HG02571 (cell line): ENCODE data around the gene C6orf132.
"Not testable (repeated sequence)": the region's sequence is repeated elsewhere in the genome, so short reads cannot be mapped to it uniquely, and the experiment has no call there.

ENCODE experiments used
- ATAC-seq: cut with Tn5 transposase; IDR thresholded peaks from one replicate; pipeline ENCODE4 v1.9.1; 2021; ENCODE audit warnings: mild to moderate bottlenecking, moderate library complexity; ENCODE audit not compliant: unreplicated experiment

C6orf132 gene

GRCh38 chr6:42163981-42164380 lies 21.6 kb upstream of the C6orf132 start:
- no peak for ATAC-seq

GRCh38 chr6:42162812-42163211 lies 20.4 kb upstream of the C6orf132 start:
- no peak for ATAC-seq

- ATAC-seq: no peak
Measured at GRCh38 chr6:42162384-42162783, 20.0 kb upstream of the C6orf132 start.

GRCh38 chr6:42159431-42160024 lies 17.1 kb upstream of the C6orf132 start:
- no peak for ATAC-seq

GRCh38 chr6:42158631-42159030 lies 16.2 kb upstream of the C6orf132 start:
- no peak for ATAC-seq

- no peak for ATAC-seq
Measured at GRCh38 chr6:42158011-42158410, 15.6 kb upstream of the C6orf132 start.

GRCh38 chr6:42156638-42157037 lies 14.2 kb upstream of the C6orf132 start:
- ATAC-seq: no peak

- no peak for ATAC-seq
Measured at GRCh38 chr6:42155293-42155692, 12.9 kb upstream of the C6orf132 start.

- ATAC-seq: no peak
Measured at GRCh38 chr6:42154461-42155209, 12.2 kb upstream of the C6orf132 start.

GRCh38 chr6:42153921-42154320 lies 11.5 kb upstream of the C6orf132 start:
- no peak for ATAC-seq

- ATAC-seq: not testable (repeated sequence)
Measured at GRCh38 chr6:42152528-42153213, 10.3 kb upstream of the C6orf132 start.

- ATAC-seq: no peak
Measured at GRCh38 chr6:42152024-42152423, 9.6 kb upstream of the C6orf132 start.

GRCh38 chr6:42150254-42150653 lies 7.8 kb upstream of the C6orf132 start:
- no peak for ATAC-seq

GRCh38 chr6:42148058-42148457 lies 5.6 kb upstream of the C6orf132 start:
- ATAC-seq: no peak

- no peak for ATAC-seq
Measured at GRCh38 chr6:42147138-42147562, 4.7 kb upstream of the C6orf132 start.

GRCh38 chr6:42141603-42142117 lies 760 bp downstream of the C6orf132 start:
- ATAC-seq: no peak

- ATAC-seq: no peak
Measured at GRCh38 chr6:42140756-42141602, 1.4 kb downstream of the C6orf132 start.

- no peak for ATAC-seq
Measured at GRCh38 chr6:42140032-42140431, 2.4 kb downstream of the C6orf132 start.

- no peak for ATAC-seq
Measured at GRCh38 chr6:42138630-42139619, 3.5 kb downstream of the C6orf132 start.

- ATAC-seq: no peak
Measured at GRCh38 chr6:42138190-42138589, 4.2 kb downstream of the C6orf132 start.
